Astrocyte of the spinal cord (primary cell): Measurements from ENCODE around the gene NEDD4L.

Source experiments
- DNase-seq: peaks from one replicate; pipeline ENCODE4 v3.0.0; 2011; ENCODE audit warnings: low read depth, low spot score
- H3K4me3 ChIP-seq: 2 replicates; pipeline ENCODE4 v1.5.1; 2011; ENCODE audit warnings: low read depth, mild to moderate bottlenecking, low read length, moderate library complexity
- in situ Hi-C: cut with HindIII; loops from 2 replicates; pipeline ENCODE4 v1.10.0; 2017; ENCODE audit warnings: low sequenced_read_pairs
- TF ChIP-seq, protein P1 (sequence below): IDR thresholded peaks from 2 replicates; pipeline ENCODE4 v1.5.1; 2012; ENCODE audit warnings: low read depth, mild to moderate bottlenecking, low read length, inconsistent platforms

NEDD4L gene

DNA sequence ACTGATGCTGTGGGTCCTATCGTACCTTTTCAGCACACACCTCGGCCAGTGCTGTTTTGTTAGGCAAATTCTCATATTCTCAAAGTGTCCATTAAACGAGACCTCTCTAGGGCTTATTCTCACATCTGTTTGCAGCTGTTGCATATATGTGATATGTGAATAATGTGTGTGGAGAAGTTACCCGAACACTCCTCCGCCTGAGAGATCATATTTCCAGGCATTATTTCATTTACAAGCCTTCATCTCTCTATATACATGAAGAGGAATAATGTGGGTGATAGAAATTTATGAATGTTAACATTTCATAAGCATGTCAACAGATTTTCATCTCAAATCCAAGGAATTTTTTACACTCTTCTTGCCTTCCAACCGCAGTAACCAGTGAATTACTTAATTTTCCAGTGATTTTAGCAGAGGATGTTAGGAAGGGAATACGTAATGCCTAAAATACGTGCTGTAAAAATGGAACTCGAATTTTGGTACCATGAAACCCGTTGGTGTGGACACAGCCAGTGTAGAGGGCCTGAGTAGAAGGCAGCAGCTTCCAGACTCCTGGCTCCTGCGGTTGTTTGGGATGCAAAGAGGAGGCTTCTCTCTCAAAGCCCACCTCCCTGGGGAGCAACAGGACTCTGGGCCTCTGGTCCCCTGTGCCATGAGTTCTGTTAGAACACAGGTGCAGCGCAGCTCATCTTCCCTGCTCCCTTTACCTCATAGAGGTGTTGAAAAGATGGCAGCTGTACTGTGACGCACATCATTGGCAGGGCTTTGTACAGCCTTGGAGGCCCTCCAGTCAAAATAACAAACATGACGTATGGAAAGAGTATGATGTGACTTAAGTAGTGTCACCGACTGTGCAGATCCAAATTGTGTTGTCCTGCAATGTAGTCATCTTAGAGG lies 280.1 kb downstream of the NEDD4L start:
- TF ChIP-seq, protein P1, sequence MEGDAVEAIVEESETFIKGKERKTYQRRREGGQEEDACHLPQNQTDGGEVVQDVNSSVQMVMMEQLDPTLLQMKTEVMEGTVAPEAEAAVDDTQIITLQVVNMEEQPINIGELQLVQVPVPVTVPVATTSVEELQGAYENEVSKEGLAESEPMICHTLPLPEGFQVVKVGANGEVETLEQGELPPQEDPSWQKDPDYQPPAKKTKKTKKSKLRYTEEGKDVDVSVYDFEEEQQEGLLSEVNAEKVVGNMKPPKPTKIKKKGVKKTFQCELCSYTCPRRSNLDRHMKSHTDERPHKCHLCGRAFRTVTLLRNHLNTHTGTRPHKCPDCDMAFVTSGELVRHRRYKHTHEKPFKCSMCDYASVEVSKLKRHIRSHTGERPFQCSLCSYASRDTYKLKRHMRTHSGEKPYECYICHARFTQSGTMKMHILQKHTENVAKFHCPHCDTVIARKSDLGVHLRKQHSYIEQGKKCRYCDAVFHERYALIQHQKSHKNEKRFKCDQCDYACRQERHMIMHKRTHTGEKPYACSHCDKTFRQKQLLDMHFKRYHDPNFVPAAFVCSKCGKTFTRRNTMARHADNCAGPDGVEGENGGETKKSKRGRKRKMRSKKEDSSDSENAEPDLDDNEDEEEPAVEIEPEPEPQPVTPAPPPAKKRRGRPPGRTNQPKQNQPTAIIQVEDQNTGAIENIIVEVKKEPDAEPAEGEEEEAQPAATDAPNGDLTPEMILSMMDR = no peak
- in situ Hi-C loops = no loop called here
- no peak for DNase-seq
- H3K4me3 ChIP-seq = no peak overlapping the region

GRCh38 chr18:58324824-58325480 lies 280.9 kb downstream of the NEDD4L start:
- H3K4me3 ChIP-seq = no peak overlapping the region
- TF ChIP-seq, protein P1 = no peak
- no peak for DNase-seq
- in situ Hi-C loops = no loop called here

- H3K4me3 ChIP-seq = no peak overlapping the region
- TF ChIP-seq, protein P1 = no peak
- DNase-seq = no peak
- in situ Hi-C loops = no loop called here
These were observed 281.5 kb downstream of the NEDD4L start for GRCh38 chr18:58325494-58325893.

DNA sequence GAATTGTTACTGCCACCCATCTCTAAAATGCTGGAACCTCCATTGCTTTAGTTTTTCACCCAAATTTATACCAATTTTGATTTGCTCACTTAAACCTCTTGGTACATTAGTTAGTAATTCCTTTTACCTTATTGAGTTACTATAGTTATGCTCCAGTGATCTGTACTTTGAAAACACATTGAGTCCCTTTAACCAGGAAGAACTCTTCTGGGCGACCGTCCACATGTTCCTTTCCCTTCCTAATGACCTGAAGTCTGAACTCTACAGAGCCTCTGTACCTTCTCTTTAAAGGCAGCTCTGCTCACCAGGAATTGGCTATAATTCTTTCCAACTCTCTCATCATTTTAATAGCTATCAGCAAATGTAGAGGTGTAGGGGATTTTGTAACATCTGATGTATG lies 290.0 kb downstream of the NEDD4L start:
- DNase-seq = no peak
- no peak overlapping the region for H3K4me3 ChIP-seq
- TF ChIP-seq, protein P1 = no peak
- in situ Hi-C loops = no loop called here

GRCh38 chr18:58335223-58335622 lies 291.2 kb downstream of the NEDD4L start:
- H3K4me3 ChIP-seq = no peak overlapping the region
- TF ChIP-seq, protein P1 = no peak
- DNase-seq = no peak
- in situ Hi-C loops = no loop called here

DNA sequence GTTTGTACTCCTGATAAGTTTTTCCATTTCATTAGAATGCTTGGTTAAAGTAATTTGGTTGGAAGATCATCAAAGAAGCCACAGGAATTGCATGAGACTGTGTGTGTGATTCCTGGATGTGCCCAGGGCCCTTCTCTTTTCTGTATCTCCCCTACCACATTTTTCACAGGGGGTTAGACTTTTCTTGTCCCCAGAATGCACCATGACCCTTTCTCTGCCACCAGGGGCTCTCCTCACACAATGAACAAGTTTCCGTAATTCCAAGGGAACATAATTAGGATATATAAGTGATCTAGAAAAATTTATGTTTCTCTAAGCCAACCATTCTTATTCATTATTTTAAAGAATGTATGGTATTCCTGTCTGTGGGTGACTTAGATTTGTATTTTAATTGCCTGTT lies 291.8 kb downstream of the NEDD4L start:
- TF ChIP-seq, protein P1 = peak; percentile 40
- H3K4me3 ChIP-seq = no peak overlapping the region
- peak; percentile 24 for DNase-seq
- in situ Hi-C loops = no loop called here
